Fibroblast of peridontal ligament (primary cell): ENCODE data around the gene PRKCA.
A peak's percentile ranks its signal among the peaks of the same experiment; 100 is the strongest.

ENCODE experiments used
- DNase-seq: peaks from one replicate; pipeline ENCODE4 v3.0.0-alpha.2; 2010; ENCODE audit errors: extremely low read depth

The PRKCA gene

DNA sequence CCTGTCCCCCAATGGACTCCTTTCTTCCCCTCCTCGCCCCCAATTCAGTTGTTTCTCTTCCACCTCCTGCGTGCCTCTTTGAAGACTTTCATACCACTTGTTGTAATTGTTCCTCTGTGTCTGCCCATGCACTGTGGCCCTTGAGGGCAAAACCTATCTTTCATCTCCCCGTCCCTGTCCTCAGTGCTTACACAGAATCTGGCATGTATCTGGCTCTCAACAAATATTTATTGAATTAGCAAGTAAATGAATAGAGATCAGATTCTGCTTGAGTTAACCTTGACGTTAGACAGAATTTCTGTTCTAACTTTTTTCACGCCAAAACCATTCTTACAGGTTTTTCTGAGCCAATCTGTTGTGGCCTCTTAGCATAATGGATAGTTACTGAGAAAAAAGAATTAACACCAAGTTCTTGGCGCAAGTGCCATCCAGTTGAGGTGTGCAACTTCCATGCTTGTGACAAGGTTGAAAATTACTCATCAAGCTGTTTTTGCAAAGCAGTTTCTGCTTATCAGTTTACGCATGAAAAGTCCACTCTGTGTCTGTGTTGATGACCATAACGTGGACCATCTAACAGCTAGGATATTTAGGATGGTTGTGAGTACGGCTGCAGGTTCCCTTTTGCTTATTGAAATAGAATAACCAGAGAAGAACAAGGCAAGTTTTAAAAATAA lies 215.1 kb downstream of the PRKCA start:
- DNase-seq, result no peak

DNA sequence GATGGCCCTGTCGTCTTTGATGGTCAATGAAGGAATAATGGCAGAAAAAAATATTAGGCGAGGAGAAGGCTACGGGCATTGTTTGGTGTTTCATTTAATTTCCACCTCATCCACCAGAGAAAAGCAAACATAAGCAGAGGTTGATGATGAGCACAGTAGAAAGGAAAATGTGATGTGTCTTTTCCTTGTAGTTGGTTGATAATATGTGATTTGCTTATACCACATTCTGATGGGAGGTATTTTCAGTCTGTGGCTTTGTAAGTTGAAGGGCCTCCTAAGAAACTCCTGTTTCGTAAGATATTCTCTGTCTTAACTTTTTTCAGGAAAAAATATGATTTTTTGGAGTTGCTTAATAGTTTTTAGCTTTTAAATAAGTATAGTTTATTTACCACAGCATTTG lies 215.7 kb downstream of the PRKCA start:
- peak; percentile 54 for DNase-seq

DNA sequence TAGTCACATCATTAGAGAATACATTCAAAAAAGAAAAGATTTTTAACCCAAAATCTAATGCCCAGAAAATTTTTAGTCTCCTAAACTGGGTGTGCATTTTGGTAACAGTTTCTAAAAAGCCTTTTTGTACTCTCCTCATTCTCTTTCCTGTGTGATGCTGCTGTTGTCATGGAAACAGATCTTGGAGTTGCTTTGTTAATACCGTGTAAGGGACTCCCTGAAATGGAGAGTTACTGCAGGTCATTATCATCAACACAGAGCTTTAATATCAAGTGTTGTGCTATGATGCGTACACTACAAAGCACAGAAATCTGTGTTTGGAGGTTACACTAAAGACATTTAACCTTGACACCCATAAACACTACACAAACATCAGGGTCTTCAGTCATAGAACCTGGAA lies 216.3 kb downstream of the PRKCA start:
- DNase-seq, result no peak

DNA sequence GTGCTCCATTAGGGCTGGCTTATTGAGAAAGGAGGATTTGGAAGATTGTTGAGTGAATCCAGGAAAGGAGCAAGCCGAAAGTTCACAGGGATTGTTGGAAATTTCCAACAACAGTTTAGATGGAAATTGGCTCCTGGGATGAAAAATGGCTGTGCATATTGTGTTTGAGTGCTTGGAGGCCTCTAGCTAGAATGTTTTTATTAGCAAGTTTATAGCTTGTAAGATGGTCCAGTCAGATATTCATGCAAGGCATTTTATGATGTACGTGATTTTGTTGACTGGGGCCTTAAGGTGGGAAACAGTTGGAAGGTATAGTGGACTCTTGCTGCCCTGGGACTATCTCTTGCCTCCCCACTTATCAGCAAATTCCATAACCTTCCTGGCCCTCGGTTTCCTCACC lies 216.7 kb downstream of the PRKCA start:
- no peak for DNase-seq

DNA sequence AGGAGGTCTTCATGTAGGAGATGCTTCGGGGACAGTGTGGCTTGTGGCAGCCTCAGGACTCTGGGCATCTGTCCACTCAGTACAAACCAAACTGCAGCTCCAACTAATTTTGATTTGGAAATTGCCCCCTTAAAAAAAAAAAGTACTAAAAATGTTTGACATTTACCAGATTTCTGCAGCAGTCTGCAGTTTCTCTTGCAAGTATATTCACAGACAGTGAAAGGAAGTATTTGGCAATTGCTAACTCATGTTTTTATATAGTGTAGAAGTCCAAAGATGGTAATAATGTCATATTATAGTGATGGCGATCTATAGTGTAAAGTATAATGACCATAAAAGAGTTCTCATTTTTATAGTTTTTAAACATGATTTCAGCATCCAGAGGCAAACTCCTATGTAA lies 218.6 kb downstream of the PRKCA start:
- DNase-seq, result no peak

DNA sequence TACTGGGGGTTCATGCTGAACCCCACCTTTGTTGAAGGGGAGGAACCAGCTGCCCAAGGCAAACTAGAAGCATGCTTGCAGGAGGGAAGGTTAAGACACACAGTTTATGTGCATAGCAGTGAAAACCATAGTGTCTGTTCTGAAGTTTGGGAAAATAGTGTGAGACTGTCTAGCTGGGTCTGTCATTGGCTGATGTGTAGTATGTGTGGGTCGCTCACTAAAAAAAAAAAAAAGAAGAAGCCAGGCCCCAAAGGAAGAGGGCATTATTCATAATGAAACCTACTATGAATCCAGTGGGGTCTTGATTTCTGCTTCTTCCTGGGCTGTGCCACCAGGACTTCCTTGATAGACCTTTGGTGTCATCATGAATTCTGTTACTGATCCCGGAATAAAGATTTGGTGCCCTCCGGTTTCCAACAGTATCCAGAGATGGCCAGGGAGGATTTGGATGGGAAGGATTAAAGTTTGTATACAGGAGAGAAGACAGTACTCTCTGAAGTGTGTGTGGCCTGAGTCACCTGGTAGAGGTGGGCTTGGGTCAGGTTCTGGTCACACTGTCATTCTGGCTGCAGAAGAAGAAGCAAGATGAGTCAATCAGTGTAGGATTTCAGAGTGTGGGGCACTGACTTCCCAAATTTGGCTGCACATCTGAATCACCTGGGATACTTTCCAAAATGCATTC lies 220.3 kb downstream of the PRKCA start:
- DNase-seq, result no peak

DNA sequence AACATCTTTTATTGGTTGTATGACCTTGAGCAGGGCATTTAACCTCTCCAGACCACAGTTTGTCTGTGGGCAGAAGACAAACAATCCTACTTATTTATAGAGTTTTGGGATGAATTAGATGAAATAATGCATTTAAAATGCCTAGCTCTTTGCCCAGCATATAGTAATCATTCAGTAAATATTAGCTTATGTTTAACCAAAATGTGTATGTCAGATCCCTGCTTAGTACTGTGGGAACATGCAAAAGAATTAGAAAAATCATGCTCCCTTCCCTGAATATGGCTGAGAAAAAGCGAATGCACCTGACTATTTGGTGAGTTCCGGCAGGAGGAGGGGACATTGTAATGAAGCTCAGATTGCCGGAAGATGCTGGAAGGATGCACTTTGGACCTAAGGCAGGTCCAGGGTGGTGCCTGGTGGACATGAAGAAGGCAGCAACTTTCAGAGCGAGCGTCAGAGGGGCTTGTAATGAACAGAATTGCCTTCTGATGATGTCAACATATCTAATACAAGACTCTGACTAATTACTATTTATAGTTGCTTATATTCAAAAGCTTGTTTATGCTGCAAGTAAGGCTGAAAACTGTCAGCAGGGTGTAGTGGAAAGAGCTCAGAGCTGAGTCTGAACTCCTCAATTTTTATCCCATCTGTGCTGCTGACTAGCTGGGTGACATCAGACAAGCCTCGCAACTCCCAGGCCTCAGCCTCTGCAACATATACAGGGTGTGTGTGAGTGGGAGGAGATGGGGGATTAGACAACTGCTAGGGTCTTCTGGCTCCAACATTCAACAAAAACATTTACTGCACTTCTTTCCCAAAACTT lies 221.2 kb downstream of the PRKCA start:
- peak; percentile 56 for DNase-seq

DNA sequence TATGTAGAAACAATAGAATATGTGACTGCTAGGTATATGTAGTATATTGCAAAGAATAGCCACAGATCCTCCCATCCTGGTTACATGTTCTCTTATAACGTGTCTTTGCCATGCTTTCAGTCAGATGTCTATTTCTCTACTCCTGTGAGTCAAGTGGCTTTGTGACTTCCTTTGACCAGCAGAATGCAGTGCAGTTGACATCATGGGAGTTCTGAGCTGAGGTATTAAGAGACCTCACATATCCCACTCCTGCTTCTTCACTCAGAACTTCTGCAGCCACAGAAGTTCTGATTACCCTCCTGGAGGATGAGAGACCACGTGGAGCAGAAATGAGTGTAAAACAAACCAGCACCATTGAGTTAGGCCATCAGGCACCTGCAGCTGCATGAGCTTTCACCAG lies 222.5 kb downstream of the PRKCA start:
- no peak for DNase-seq

DNA sequence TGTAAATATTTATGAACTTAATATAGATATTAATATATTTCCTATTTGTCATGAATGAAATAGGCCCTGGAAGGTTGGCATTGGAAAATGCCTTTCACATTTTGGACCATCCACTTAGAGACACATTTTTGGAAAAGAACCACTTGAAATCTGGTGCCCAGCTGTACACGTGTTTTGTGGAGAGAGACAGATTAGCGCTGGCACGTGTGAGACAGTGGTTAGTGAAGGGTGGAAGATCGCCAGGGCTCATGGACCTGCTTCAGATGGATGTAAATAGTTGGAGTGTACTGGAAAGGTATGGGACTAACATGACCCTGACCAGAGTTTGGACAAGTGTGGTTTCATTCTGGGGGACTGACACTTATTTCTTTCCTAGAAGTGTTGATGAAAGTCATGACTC lies 222.9 kb downstream of the PRKCA start:
- no peak for DNase-seq

DNA sequence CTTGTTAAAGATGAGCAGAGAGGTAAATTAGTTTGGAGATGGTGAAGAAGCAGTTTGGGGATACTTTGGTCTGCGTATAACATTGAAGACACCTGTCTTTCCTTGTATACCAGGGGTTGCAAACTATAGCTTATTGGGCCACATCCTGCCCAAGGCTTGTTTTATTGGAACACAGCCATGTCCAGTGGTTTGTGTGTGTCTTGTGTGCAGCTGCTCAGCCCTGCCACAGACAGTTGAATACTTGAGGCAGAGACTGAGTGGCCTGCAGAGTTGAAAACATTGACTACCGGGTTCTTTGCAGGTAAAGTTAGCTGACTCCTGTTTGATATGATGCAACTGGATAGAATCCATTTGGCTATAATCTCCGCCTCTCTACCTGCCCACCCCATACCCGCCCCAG lies 224.4 kb downstream of the PRKCA start:
- DNase-seq, result no peak

DNA sequence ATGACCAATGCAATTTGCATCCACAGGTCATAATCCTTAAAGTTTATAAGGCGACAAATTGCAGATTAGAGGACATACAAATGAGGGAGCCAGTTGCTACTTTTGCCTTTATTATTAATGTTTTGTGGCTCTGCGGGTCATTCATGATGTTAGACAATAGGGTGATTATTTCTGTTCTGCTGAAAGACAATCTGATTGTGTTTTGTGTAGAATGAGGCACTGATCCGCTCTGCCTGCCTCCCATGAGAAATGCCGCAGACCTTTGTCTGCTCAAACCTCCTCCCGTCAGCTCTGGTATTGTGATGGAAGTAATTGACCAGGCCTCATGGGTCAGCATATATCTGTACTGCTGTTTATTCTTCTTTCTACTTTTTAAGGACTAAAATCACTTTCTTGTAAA lies 224.9 kb downstream of the PRKCA start:
- no peak for DNase-seq

DNA sequence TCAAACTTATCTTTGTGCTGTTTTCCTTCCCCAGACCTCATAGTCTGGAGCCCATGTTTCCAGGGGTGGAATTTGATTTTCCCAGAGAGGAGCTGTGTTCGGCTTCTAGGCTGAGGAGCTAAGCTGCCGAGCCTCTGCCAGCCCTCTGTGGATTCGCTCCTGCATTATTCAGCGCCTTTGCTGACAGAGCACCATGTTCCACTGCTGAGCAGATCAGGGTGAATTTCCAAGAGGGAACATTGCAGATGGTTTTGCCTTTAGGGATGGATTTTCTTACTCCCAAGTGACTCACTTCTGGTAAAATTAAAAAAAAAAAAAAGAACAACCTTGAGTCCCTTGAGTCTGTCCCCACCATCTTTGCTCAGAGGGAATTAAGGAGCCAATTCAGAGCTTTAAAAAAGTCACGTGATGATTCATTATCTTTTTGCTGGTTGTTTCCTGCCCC lies 229.5 kb downstream of the PRKCA start:
- DNase-seq, result no peak

DNA sequence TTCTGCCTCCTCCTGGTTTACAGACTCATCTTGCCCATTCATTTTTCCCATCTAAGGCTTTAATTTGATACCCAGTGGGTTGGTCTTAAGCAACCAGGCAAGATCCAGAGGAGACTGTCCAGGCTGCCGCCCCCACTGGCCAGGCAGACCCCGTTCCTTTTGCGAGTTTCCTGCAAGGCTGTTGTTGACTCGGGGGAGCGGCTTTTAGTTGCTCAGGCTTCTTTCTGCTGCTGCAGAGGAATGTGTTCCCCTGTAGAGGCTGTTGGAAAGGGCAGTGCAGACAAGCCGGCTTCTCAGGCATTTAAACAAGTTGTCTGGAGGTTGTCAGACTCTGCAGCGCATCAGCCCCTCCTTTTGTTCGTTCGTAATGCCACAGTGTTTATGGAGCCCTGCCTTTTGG lies 231.2 kb downstream of the PRKCA start:
- DNase-seq, result peak; percentile 51

DNA sequence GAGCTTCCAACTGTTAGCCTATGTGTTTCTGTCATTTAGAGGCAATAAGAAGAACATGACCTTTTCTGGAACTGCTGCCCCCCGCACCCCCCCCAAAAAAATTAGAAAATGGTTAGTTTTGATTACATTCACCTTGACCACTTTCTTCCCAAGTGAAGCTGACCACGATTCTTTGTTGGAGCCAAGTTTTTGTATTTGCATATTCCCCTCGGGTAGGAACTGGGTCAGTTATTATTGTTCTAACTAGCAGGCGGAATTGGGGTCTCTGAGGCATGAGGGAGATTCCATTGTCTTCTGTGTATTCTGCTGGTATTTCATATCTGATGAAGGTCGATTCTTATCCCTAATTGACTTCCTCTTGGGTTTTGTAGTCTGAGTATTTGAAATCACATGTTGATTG lies 231.6 kb downstream of the PRKCA start:
- DNase-seq, result no peak

DNA sequence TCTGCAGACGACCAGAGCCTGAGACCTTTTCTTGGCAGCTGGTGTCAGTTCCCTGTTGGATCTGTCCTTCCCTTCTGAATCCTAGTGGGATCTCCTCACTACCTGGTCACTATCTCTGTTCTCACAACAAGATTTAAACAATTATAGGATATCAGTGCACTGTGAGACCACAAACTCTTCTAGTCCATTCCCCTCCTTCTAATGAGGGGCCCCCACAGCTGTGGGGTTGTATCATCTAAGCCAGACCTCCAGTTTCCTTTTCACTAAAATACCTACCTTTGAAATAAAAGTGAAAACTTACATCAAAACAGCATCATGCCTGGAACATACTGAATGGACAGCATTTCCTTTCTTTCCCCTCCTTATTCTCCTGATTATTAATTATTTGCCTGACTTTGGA lies 233.2 kb downstream of the PRKCA start:
- DNase-seq, result no peak

DNA sequence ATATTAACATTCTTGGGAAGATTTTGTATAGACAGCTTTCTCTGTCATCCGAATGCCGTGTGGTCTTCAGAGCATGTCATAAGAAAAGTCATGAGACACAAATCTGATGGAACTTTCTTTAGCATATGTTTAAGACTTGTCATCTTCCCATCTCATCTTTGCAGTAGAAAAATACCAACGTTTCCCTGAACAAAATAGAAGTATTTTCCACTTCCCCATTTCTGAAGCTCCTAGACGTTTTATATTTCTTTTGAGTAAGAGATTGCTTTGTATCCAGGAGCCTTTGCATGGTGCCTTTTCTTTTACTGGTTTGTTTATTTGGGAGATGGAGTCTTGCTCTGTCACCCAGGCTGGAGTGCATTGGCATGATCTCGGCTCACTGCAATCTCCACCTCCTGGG lies 235.1 kb downstream of the PRKCA start:
- no peak for DNase-seq

DNA sequence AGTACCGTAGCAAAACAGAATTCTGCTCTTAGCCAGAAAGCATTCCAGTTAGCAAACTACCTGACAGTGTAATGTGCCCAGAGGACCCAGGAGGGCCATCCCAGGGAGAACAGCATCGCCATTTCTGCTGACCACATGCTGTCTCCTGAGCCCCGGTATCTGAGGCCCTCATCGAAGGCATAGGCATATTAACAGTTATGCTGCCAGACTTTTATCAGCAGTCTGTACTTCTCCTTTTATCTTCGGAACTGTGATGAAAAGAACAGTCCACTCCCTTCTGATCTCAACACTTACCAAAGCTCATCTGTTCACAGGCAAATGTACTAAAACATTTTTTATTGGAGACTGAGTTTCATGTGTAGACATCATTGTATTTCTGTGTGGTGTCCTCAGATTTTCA lies 236.4 kb downstream of the PRKCA start:
- no peak for DNase-seq

DNA sequence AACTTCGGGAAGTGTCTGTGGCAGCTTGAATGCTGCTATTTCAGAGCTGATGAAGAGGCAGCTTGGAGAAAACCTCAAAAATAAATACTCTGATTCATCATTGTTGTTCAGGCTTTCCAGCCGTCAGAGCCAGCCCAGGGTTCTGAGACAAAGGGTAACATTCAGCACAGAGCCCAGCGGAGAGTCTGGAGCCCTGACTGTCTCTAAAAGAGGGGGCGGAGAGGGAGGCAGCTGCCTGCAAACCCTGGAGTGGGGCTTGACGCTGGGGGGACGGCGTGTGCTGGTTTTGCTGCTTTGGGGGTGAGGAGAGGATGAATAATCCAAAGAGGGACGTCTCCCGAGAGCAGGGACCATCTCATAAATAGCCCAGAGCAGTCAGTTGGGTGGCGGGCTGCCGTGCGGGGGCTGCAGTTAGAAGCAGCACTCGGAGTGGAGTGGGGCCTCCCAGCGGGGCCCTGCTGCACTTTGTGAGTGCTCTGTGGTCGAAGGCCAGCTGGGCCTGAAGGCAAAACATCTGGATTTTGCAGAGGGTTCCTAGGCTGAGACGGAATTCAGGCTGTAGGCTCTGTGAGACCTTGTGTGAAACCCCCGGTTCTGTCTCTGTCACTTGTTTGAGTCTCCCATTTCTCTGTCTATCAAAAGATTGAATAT lies 237.8 kb downstream of the PRKCA start:
- DNase-seq, result peak; percentile 90

DNA sequence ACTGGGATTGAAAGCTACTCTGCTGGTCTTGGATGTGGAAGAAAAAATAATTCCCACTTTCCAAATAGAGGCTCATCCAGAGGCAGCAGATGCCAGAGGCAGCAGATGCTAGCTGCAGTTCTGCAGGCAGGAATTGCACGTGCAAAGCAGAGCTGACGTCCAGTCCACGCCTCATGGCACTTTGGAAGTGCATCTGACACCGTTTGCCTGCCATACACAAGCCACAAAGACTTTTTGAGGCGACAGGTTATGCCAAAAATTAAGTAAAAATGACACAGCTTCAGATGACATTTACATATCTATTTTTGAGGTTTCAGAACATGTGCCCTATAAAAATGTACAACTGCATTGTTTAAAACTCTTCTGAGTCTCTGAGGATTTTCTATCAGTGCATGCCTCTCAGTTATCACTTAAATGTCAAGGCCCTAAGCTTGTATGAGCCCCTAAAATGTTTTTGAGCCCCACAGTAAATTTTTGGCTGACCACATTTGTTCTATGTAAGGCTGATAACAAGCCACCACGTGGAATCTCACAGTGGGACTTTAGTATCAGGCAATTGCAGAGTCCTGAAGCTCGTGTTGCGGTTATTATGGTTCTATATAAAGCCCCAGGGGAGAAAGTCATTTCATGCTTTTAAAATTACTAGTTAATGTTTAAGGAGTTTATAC lies 239.2 kb downstream of the PRKCA start:
- peak; percentile 49 for DNase-seq

DNA sequence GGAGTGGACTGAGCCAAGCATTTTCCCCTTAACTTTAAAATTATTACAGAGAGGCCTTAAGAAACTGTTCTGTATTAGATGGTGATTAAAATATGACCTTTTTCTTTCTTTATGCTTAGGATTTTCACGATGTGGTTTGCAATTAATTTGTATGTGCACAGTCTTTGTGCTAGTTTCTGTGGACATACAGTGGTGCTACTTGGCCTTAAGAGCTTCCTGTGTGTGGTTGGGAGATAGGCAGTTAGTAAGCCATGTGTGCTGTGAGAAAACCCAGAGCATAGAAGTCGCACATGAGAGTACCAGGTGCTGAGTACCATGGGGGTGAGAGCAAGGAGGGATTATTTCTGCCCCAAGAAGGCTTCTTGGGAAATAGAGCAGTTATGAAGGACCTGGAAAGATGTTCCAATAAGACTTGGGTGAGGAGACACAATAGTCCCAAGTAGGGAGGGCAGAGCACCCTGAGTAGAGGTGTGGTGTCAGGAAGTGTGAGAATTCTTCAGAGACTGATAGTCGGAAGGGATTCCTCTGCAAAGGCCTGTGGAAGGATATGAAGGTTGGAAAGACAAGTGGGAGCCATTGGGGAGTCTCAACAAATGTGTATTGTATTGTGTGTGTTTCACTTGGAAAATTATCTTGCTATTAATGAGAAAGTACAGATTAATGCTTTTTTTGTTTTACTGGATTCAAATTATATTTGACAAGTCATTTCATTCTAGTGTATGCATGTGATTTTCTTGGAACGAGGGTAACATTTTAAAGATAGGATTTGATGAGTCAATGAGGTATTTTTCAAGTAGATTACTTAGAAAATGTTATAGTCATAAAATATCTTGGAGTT lies 239.9 kb downstream of the PRKCA start:
- DNase-seq, result peak; percentile 45

DNA sequence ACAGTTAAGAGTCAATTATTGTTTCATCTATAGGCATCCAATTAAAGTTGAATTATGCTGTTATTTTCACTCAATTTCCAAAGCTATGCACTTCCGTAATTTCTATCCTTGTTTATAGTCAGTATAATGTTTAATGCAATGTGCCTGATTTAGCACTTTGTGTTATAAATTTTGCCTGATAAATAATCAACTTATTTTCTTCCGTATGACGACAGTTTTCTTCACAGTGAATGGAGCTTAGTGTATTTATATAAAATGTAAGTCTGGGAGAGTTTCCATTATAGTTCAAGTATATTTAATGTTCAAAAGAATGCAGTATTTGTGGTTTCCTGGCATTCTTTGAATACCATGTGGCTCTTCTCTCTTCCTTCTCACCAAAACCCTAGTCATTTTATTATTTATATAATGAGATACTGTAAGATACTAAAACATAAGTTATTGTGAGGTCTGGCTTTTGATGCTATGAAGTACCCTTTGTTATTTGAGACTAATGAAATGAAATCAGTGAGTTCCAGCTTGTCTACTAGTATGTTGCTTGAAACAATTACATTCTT lies 240.6 kb downstream of the PRKCA start:
- DNase-seq, result peak; percentile 78
